DMS153 (cell line): ENCODE results near the gene TFB2M.
"Not testable (repeated sequence)": the region's sequence is repeated elsewhere in the genome, so short reads cannot be mapped to it uniquely, and the experiment has no call there.

ENCODE experiments used
- DNase-seq: peaks from one replicate; lab custom pipeline; 2025; lab: John Stamatoyannopoulos, UW

The TFB2M gene

GRCh38 chr1:246583056-246583440 is 17.0 kb upstream of the TFB2M start:
- no peak for DNase-seq

- no peak for DNase-seq
Measured at GRCh38 chr1:246582301-246583055, 16.4 kb upstream of the TFB2M start.

GRCh38 chr1:246580497-246581370 is 14.7 kb upstream of the TFB2M start:
- DNase-seq = no peak

- DNase-seq = no peak
Measured at GRCh38 chr1:246579818-246580217, 13.8 kb upstream of the TFB2M start.

GRCh38 chr1:246577720-246578106 is 11.7 kb upstream of the TFB2M start:
- no peak for DNase-seq

GRCh38 chr1:246577082-246577719 is 11.1 kb upstream of the TFB2M start:
- no peak for DNase-seq

- no peak for DNase-seq
Measured at GRCh38 chr1:246576709-246577032, 10.6 kb upstream of the TFB2M start.

GRCh38 chr1:246573491-246573890 is 7.4 kb upstream of the TFB2M start:
- DNase-seq = no peak

- no peak for DNase-seq
Measured at GRCh38 chr1:246572785-246573184, 6.7 kb upstream of the TFB2M start.

GRCh38 chr1:246571953-246572352 is 5.9 kb upstream of the TFB2M start:
- DNase-seq = no peak

GRCh38 chr1:246571309-246571708 is 5.2 kb upstream of the TFB2M start:
- not testable (repeated sequence) for DNase-seq

- peak; percentile 78 for DNase-seq
Measured at GRCh38 chr1:246569248-246570238, 3.5 kb upstream of the TFB2M start.

- DNase-seq = no peak
Measured at GRCh38 chr1:246567646-246568235, 1.7 kb upstream of the TFB2M start.

GRCh38 chr1:246566813-246567645 is 968 bp upstream of the TFB2M start:
- no peak for DNase-seq

GRCh38 chr1:246565751-246566127 is 322 bp downstream of the TFB2M start:
- DNase-seq = no peak

- DNase-seq = no peak
Measured at GRCh38 chr1:246564839-246565750, 966 bp downstream of the TFB2M start.

- not testable (repeated sequence) for DNase-seq
Measured at GRCh38 chr1:246560833-246561232, 5.2 kb downstream of the TFB2M start.

GRCh38 chr1:246559310-246559709 is 6.8 kb downstream of the TFB2M start:
- DNase-seq = no peak

GRCh38 chr1:246558041-246558440 is 8.0 kb downstream of the TFB2M start:
- no peak for DNase-seq
